ENCODE measurements around the gene RBM23.

RBM23 gene

DNA sequence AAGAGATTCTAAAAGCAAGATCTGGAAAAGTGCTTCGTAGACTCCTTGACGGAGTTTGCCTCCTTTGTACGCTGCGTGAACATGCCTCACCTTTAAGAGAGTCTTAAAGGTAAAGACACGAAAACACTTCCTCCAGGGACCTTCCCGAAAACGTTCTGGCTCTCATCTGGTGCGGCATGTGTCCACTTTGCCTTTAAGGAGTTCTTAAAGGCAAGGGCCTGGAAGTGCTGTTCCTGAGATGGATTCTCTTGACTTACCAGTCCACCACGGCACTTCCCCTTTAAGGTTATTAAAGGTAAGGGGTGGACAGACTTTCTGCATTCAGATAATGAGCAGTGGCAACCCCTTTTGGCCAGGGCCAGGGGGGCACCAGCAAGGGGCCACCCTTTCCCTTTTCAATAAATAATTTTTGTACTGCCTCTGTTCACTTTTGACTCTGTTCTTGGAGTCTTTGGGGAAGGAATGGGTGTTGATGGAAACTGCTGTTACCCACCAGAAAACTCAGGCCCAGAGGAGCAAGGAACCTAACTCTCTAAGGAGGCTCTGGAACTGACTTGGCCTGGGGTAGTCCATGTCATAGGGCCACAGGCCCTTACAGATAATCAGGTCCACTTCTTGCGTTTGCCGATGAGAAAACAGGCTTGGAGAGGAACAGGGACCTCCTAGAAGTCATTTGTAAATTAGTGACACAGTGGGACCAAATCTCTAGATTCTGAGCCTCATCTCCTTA is 31.5 kb downstream of the RBM23 start:
- in situ Hi-C loops (cut with MboI; ENCODE audit: low sequenced_read_pairs) = no loop called here

DNA sequence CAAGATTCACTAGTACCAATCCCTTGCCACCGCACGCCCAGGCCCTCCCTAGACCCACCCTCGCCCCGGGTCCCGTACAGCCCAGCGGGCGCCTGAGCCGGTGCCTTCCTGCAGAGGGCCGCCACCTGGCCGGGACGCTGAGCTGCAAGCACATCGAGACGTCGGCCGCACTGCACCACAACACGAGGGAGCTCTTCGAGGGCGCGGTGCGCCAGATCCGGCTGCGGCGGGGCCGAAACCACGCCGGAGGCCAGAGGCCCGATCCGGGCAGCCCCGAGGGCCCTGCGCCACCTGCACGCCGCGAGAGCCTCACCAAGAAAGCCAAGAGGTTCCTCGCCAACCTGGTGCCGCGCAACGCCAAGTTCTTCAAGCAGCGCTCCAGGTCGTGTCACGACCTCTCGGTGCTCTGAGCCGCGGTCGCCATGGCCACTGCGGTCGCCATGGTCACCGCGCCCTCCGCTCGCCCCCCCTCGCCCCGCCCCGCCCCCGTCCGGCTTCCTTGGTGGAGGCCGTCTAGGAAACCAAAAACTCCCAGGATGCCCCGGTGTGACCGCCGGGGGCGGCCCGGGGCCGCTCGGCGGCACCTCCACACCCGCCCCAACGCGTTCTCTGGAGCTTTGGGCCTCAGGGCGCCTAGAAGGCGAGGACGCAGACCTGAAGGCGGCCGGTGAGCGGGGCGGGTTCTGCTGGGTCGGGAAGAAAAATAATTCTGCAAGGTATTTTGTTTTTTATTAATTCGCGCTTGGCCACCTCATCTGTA is 32.3 kb downstream of the RBM23 start:
- in situ Hi-C loops (cut with MboI; ENCODE audit: low sequenced_read_pairs) = no loop called here

DNA sequence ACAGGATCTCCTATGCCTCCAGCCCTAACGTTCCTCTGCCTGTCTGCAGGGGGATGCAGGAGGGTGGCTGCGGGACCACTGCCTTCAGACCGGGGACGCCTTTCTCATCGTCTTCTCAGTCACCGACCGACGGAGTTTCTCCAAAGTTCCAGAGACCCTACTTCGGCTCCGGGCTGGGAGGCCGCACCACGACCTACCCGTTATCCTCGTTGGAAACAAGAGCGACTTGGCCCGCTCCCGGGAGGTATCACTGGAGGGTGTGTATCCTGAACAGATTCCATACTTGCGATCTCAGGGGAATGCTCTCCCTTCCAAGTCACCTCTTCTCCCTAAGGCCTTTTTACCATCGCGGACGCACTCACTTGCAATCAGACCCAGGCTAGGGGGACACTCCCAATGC is 33.0 kb downstream of the RBM23 start:
- in situ Hi-C loops (cut with MboI; ENCODE audit: low sequenced_read_pairs) = no loop called here

DNA sequence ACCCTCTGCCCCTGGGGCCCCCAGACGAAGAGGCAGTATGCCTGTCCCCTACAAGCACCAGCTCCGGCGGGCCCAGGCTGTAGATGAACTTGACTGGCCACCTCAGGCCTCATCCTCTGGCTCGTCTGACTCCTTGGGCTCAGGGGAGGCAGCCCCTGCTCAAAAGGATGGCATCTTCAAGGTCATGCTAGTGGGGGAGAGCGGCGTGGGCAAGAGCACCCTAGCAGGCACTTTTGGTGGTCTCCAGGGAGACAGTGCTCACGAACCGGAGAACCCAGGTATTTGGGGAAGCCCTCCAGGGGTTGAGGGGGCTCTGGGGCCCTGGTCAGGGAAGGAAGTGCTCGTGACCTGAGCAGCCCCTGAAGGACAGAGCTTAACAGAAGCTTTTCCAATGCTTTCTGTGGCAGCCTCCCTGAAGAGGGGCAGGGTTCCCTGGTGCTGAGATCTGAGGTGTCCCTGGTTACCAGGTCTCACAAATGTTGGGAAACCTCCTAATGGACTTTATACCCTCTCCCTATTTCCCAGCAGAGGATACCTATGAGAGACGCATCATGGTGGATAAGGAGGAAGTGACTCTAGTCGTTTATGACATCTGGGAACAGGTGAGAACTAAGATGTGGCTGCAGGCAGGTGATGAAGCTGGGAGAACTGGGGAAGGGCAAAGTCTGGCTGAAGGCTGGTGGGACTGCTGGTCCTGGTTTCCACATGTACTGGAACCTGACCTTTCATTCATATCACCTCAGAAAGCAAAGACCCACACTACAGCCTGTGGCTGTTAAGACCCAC is 34.0 kb downstream of the RBM23 start:
- in situ Hi-C loops (cut with MboI; ENCODE audit: low sequenced_read_pairs) = no loop called here

DNA sequence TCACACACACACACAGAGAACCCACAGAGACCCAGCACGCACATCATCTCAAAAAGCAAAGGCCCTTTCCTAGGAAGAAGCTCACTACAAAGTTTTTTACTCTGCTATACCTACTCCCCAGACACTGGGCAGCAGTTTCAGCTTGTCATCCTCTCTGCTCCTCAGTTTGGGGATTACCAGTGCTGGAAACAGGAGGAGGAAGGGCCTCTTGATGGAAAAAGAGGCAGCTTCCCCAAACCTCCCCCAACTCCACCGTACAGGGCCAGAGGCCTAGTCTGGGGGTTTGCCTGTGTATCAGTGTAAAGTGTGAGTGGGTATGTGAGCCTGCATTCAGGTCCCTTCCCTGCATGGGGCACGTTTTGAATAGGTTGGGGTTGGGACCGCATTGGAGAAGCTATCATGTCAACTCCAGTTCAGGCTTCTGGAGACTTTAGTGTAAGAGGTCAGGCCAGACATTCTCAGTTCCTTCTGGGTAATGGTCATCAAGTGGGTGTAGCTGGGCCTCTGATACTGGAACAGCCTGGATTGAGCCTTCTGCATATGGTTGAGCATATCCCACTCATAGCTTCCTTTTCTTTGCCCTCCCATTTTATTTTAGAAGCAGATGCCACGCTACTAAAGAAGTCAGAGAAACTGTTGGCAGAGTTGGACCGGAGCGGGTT is 34.7 kb downstream of the RBM23 start:
- in situ Hi-C loops (cut with MboI; ENCODE audit: low sequenced_read_pairs) = no loop called here

DNA sequence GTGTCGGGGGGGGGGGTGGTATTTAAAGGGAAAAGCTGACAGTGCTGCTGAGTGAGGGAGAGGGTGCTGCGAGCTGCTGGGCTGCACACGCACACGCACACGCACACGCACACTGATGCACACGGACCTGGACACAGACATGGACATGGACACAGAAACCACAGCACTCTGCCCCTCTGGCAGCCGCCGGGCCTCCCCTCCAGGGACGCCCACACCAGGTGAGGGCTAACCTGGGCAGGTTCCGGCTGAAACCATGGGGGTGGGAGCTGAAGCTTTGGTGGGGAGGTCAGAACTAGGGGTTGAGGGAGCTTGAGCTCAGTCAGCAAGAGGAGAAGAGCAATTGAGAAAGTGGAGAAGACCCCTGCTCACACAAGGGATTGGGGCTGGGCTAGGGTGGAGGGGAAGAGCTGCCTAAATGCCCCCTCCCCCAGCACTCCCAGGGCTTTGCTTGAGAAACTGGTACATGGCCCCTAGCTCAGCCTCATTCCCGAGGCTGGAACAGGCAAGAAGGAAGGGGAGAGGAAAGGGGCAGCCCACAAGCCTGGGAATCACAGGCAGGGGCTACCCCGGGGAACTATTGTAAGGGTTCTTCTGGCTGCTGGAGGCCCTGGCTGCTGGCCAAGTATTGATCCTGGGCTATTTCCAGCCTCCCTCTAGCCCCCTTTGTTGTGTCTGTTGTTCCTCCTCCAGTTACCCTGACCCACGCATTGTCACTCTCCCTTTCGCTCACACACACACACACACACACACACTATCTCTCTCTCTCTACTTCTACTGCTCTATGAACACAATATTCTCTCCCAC is 35.6 kb downstream of the RBM23 start, which contains the start of gene REM2:
TSS of gene REM2 (plus strand) at position 50 of the 804 bp plus-strand sequence. CDS start at position 116, 66 bp downstream.
- in situ Hi-C loops (cut with MboI; ENCODE audit: low sequenced_read_pairs) = no loop called here

DNA sequence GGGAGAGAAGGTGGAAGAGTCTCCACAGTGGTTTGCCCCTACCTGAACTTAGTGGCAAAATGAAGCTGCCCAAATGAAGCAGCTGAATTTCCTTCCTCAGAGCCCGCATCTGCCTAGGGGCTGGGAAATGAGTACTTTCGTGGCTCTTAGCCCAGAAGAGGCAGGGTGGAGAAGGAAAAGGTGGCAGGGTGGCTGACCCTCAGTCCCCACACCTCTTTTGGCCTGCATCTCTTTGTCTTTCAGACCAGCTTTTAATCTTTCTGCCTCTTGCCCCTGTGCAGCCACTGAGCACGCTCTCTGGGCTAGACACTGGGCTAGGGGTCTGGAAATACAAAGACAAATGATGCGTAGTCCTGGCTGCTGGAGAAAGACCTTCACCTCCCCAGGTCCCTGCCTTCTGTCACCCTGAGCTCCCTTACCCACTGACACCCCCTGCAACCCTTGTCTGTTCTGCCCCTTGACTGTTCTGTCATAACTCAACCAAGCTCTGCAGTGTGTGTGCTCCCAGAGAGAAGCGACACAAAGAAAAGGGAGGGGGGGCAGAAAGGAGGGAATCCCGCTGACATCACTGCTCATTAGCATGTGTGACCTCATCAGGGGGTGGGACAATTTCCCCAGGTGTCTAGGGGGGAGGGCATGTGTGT is 36.3 kb downstream of the RBM23 start:
- in situ Hi-C loops (cut with MboI; ENCODE audit: low sequenced_read_pairs) = no loop called here

DNA sequence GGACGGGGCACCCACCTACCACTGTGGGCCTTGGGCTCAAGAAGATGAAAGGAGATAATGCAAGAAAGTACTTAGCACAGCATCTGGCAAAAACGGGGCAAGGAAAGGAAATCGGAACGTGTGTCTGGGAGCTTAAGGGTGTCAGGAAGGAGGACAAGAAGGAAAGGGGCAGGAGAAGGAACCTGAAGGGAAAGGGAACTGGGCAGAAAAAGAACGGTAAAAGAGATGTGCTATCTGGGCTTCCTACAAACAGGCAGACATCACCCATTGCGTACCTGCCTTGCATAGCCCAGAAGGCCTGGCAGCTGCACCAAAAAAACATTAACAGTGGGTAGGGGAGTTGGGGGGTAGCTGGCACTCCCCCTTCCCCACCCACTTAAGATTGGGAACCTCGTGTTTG is 36.9 kb downstream of the RBM23 start:
- in situ Hi-C loops (cut with MboI; ENCODE audit: low sequenced_read_pairs) = no loop called here

DNA sequence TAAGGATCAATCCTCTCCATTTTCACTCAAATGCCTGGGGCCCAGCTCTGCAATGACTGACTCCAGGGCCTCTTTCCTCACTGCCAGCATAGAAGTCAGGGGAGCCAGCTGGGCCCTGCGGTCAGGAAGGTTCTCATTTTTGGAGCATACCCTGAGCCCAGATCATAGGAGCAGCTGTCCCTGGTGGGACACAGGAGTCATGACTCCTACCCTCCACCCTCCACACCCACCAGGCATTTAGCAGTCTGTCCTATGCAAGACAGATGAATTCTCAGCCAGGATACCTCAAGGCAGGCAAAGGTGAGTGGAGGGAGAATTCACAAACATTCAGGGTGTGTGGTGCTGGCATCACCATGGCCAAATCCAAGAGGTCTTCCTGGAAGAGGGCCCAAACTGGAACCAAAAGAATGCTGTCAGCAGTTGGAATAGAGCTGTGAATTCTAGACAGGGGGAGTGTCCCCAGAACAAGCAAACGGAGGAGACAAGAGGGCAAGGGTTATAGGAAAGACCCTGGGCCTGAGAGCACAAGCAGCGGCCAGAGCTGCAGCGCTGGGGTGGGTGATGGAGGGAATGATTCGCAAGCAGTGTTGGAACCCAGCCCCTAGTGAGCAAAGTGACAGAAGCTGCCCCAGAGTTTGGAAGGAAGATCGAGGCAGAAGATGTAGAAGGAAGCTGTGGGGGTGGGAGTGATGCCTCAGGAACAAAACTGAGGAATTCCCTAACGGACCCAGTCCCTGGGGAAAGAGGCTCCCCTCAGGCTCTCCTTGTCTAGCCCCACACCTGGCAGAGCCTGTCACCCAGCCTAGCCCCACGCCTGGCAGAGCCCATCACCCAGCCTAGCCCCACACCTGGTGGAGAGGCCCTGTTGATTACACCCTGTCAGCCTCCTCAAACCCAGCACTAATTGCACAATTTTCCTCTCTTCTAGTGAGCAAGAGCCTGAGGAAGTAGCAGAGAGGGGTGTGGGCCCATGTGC is 40.4 kb downstream of the RBM23 start:
- in situ Hi-C loops (cut with MboI; ENCODE audit: low sequenced_read_pairs) = no loop called here

DNA sequence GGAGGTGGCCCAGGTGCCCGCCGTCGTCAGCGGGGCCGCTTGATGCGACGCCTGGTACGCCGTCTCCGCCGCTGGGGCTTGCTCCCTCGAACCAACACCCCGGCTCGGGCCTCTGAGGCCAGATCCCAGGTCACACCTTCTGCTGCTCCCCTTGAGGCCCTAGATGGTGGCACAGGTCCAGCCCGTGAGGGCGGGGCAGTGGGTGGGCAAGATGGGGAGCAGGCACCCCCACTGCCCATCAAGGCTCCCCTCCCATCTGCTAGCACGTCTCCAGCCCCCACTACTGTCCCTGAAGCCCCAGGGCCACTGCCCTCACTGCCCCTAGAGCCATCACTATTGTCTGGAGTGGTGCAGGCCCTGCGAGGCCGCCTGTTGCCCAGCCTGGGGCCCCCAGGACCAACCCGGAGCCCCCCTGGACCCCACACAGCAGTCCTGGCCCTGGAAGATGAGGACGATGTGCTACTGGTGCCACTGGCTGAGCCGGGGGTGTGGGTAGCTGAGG is 41.9 kb downstream of the RBM23 start:
- in situ Hi-C loops (cut with MboI; ENCODE audit: low sequenced_read_pairs) = no loop called here

DNA sequence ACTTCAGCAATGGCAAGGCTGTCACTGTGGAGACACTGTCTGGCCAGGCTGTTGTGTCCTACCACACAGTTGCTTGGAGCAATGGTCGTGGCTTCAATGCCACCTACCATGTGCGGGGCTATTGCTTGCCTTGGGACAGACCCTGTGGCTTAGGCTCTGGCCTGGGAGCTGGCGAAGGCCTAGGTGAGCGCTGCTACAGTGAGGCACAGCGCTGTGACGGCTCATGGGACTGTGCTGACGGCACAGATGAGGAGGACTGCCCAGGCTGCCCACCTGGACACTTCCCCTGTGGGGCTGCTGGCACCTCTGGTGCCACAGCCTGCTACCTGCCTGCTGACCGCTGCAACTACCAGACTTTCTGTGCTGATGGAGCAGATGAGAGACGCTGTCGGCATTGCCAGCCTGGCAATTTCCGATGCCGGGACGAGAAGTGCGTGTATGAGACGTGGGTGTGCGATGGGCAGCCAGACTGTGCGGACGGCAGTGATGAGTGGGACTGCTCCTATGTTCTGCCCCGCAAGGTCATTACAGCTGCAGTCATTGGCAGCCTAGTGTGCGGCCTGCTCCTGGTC is 43.1 kb downstream of the RBM23 start:
- in situ Hi-C loops (cut with MboI; ENCODE audit: low sequenced_read_pairs) = no loop called here

DNA sequence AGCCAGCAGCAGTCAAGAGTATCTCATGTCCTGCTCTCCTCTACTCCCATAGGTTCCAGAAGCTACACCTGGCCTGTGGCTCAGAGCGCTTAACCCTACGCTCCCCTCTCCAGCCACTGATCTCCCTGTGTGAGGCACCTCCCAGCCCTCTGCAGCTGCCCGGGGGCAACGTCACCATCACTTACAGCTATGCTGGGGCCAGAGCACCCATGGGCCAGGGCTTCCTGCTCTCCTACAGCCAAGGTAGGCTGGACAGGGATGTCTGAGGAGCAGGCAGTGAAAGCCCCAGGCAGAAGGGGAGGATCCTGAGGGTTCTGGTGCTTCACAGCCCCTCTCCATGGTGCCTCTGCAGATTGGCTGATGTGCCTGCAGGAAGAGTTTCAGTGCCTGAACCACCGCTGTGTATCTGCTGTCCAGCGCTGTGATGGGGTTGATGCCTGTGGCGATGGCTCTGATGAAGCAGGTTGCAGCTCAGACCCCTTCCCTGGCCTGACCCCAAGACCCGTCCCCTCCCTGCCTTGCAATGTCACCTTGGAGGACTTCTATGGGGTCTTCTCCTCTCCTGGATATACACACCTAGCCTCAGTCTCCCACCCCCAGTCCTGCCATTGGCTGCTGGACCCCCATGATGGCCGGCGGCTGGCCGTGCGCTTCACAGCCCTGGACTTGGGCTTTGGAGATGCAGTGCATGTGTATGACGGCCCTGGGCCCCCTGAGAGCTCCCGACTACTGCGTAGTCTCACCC is 43.8 kb downstream of the RBM23 start:
- in situ Hi-C loops (cut with MboI; ENCODE audit: low sequenced_read_pairs) = no loop called here

DNA sequence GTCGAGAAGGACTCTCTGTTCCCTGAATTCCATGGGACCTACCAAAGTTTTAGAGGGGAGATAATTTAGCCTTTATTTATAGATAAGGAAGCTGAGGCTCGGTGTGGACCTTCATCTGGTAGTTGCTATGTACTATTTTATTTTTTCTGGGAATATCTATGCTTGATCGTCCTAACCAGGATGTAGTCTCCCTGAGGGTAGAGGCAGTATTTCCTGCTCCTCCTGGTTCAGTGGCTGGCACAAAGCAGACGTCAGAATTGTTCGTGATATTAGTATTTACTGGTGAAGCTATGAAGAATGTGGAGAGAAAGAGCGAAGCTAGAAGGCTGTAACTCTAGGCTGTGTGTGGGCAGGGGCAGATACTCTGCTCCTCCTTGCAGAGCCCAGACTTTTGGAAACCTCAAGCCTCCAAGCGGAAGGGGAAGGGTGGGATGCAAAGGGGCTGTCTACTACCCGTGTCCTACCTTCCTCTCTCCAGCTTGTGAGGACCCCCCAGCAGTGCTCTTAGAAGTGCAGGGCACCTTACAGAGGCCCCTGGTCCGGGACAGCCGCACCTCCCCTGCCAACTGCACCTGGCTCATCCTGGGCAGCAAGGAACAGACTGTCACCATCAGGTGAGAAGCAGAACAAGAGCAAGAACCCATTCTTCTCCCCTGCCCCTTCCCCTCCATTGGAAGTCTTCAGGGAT is 46.0 kb downstream of the RBM23 start:
- in situ Hi-C loops (cut with MboI; ENCODE audit: low sequenced_read_pairs) = no loop called here

DNA sequence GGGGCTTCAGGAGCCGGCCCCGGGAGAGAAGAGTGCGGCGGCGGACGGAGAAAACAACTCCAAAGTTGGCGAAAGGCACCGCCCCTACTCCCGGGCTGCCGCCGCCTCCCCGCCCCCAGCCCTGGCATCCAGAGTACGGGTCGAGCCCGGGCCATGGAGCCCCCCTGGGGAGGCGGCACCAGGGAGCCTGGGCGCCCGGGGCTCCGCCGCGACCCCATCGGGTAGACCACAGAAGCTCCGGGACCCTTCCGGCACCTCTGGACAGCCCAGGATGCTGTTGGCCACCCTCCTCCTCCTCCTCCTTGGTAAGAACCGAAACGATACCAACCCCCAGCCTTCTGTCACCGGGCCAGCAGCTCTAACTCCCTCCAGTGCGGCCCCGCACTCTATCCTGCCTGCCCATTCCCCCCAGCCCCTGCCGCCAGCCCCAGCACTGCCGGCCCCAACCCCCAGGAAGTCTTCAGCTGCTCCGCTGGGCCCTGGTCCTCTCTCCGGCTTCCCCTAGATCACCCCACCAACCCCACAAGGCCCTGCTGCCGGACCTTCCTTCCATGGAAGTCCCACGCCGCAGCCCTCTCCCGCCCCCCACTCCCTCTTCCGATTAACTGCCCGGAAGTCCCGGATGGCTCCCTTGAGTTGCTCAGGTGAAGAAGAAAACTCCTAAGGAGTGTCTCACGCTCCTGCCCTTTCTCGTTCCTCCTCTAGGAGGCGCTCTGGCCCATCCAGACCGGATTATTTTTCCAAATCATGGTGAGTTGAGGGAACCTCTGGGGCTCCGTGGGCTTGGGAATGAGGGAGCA is 46.7 kb downstream of the RBM23 start:
- in situ Hi-C loops (cut with MboI; ENCODE audit: low sequenced_read_pairs) = no loop called here

DNA sequence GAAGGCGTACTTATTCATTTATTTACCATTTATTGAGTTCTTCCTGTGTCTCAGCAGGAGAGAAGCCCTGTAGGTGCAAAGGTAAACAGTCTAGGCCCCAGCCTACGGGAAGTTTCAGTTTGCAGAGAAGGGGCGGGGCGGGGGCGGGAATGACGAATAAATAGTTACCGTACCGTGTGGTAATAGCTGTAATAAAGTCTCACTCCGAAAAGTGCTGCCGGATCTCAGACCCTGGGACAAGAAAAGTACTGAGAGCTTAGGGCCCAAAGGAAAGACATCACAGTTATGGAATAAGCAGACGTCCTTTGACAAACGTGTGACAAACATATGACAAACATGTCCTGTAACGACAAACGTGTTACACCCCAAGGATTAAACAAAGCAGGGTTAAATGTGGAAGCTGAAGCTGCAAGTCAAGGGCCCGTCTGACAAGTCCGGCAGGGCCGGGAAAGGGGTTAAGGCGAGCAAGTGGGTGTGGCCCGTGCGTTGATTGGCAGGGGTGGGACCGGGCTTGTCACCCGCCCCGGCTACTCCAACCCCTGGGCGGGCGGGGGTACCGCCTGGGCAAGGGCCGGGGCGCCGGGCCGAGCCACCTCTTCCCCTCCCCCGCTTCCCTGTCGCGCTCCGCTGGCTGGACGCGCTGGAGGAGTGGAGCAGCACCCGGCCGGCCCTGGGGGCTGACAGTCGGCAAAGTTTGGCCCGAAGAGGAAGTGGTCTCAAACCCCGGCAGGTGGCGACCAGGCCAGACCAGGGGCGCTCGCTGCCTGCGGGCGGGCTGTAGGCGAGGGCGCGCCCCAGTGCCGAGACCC is 47.5 kb downstream of the RBM23 start, which contains the start of gene LRP10:
TSS of gene LRP10 (plus strand) at position 517 of the 809 bp plus-strand sequence. CDS start 564 bp downstream, outside the sequence.
- in situ Hi-C loops (cut with MboI; ENCODE audit: low sequenced_read_pairs) = no loop called here

All from HL-60/S4 (cell line).